Inflammatory macrophage (primary cell): ENCODE results near the gene OPN4.
"Not testable (repeated sequence)": the region's sequence is repeated elsewhere in the genome, so short reads cannot be mapped to it uniquely, and the experiment has no call there.

Source experiments
- DNase-seq, 2 donors: peaks; one replicate each; pipeline ENCODE4 v3.0.0-alpha.2; 2020 to 2022
- total RNA-seq, 18 experiments: gene quantifications; one replicate each; lab custom pipeline; 2026; ENCODE audit warnings: mixed read lengths in 6 of 18, inconsistent platforms in 2 of 18; lab: John Stamatoyannopoulos, UW

The OPN4 gene
- total RNA-seq = 0 to 0.11 (median 0) reads per million in 18 experiments

GRCh38 chr10:86654411-86655172, at the start of gene OPN4:
TSS of gene OPN4 (plus strand) at chr10:86654547. CDS start at chr10:86654784, 237 bp downstream.
- no peak for DNase-seq

- DNase-seq = no peak
These were observed 46.7 kb upstream of the OPN4 start for GRCh38 chr10:86607674-86608073.

- no peak for DNase-seq
These were observed 44.4 kb upstream of the OPN4 start for GRCh38 chr10:86609920-86610319.

GRCh38 chr10:86611386-86611785, 43.0 kb upstream of the OPN4 start:
- DNase-seq = no peak

- no peak for DNase-seq
These were observed 41.3 kb upstream of the OPN4 start for GRCh38 chr10:86613096-86613495.

GRCh38 chr10:86613905-86614304, 40.4 kb upstream of the OPN4 start:
- DNase-seq = no peak

GRCh38 chr10:86614853-86615252, 39.5 kb upstream of the OPN4 start:
- no peak for DNase-seq

GRCh38 chr10:86617278-86617677, 37.1 kb upstream of the OPN4 start:
- not testable (repeated sequence) for DNase-seq

GRCh38 chr10:86628311-86628710, 26.0 kb upstream of the OPN4 start:
- no peak for DNase-seq

- no peak for DNase-seq
These were observed 24.3 kb upstream of the OPN4 start for GRCh38 chr10:86630079-86630478.

GRCh38 chr10:86632009-86632800, 22.1 kb upstream of the OPN4 start:
- DNase-seq = no peak

- DNase-seq = no peak
These were observed 21.4 kb upstream of the OPN4 start for GRCh38 chr10:86632951-86633350.

GRCh38 chr10:86635402-86635801, 18.9 kb upstream of the OPN4 start:
- DNase-seq = no peak

GRCh38 chr10:86636311-86636710, 18.0 kb upstream of the OPN4 start:
- no peak for DNase-seq

- no peak for DNase-seq
These were observed 12.3 kb upstream of the OPN4 start for GRCh38 chr10:86642021-86642420.

GRCh38 chr10:86642499-86642898, 11.8 kb upstream of the OPN4 start:
- no peak for DNase-seq

GRCh38 chr10:86644152-86644793, 10.1 kb upstream of the OPN4 start:
- DNase-seq = no peak

GRCh38 chr10:86644794-86645445, 9.4 kb upstream of the OPN4 start:
- no peak for DNase-seq

- DNase-seq = not testable (repeated sequence)
These were observed 8.7 kb upstream of the OPN4 start for GRCh38 chr10:86645621-86646165.

GRCh38 chr10:86646532-86646931, 7.8 kb upstream of the OPN4 start:
- no peak for DNase-seq

- no peak for DNase-seq
These were observed 7.4 kb upstream of the OPN4 start for GRCh38 chr10:86646933-86647332.
